ENCODE measurements around the gene DCAF6. TPM values are rescaled to one million over a fixed set of nuclear protein-coding genes. Genes with fewer than 3 reads are reported as not detected.
"Not testable (repeated sequence)": the region's sequence is repeated elsewhere in the genome, so short reads cannot be mapped to it uniquely, and the experiment has no call there.

DCAF6 gene
- total and polyA plus RNA-seq, 7 donors, result 33.6 to 102 (median 79.6) TPM

DNA sequence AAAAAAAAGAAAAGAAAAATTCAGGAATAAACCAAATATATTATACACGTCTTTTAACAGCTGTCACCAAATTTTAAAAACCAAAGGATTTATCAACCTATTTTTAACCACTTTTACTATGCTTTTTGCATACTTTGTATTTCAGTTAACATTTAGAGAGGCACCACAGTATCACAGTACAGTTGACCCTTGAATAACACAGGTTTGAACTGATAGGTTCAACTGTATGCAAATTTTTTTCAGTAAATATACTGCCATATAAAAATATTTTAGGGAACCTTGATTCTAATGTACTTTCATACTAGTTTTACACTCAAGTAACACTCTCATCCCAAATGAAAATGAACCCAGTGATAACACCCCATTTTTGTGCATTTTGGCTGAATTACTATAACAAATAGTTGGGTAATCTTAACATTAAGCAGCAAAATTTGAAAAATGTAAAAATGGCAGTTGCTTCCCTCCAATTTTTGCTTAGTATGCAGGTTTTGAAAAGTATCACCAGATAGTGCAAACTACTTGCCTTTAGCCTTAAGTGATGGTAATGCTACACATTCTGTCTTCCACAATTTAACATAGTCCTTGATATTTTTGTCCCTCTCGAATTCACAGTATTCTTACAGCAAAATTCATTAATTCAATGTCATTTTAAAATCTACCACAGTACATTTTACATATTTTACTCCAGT is 11.8 kb upstream of the DCAF6 start:
- TF ChIP-seq POLR2AphosphoS5 (IDR thresholded peaks at IDR 0.05) (no peak), EP300 (IDR thresholded peaks at IDR 0.05) (no peak), POLR2A (IDR thresholded peaks at IDR 0.05) (no peak), CTCF (IDR thresholded peaks at IDR 0.05) (no peak)
- H3K9me3 ChIP-seq, result no peaks in the 10 kb centered on the region
- no peaks in the 10 kb centered on the region for H3K36me3 ChIP-seq
- WGBS, 2 donors, result 89% methylated on average over 2 of the region's 2 CpGs
- intact Hi-C loops (cut with DNase I), result no loop called here
- H3K4me3 ChIP-seq, result no peak overlapping the region
- DNase-seq, result no peak
- H3K27ac ChIP-seq, result no peak overlapping the region
- H3K27me3 ChIP-seq, result no peaks in the 10 kb centered on the region
- H3K4me1 ChIP-seq, result peaks cover 0 to 18% (median 12%) of the 10 kb centered on the region in 4 donors

DNA sequence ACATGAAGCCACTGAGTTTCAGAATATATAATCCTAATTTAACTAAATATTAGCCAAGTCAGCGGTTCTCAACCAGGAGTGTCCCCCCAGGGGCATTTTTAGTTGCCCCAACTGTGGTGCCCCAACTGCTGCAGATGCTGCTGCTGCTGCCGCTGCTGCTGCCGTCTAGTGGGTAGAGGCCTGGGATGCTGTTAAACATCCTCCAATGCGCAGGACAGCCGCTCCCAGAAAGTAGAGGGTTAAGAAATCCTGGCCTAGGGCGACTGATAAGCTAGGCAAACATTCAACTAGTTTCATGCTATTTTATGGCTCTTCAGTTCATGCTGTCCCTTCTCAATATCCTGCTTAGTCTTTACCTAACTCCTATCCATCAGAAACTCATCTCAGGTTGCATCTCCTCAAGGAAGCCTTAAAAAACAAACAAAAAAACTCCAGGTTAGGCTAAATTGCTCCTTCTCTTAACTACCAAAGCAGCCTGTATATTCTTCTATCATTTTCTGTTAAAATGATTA is 9.9 kb upstream of the DCAF6 start:
- intact Hi-C loops (cut with DNase I), result no loop called here
- WGBS, 2 donors, result 19 to 75% methylated on average over 6 of the region's 6 CpGs
- Histone ChIP-seq H3K36me3 (no peaks in the 10 kb centered on the region), H3K9me3 (no peaks in the 10 kb centered on the region), H3K27ac (no peak overlapping the region), H3K27me3 (no peaks in the 10 kb centered on the region), H3K4me3 (no peak overlapping the region), H3K4me1 (peaks cover 0 to 18% (median 13%) of the 10 kb centered on the region in 4 donors)
- DNase-seq, result no peak
- TF ChIP-seq CTCF (IDR thresholded peaks at IDR 0.05) (no peak), POLR2AphosphoS5 (IDR thresholded peaks at IDR 0.05) (no peak), POLR2A (IDR thresholded peaks at IDR 0.05) (no peak), EP300 (IDR thresholded peaks at IDR 0.05) (no peak)

GRCh38 chr1:167927046-167927754 is 9.3 kb upstream of the DCAF6 start:
- Histone ChIP-seq H3K27ac (no peak overlapping the region), H3K27me3 (no peaks in the 10 kb centered on the region), H3K4me3 (no peak overlapping the region), H3K36me3 (no peaks in the 10 kb centered on the region), H3K9me3 (no peaks in the 10 kb centered on the region), H3K4me1 (peaks cover 0 to 13% (median 11%) of the 10 kb centered on the region in 4 donors)
- no peak for DNase-seq
- TF ChIP-seq POLR2A (IDR thresholded peaks at IDR 0.05), result no peak
- no peak for TF ChIP-seq POLR2AphosphoS5 (IDR thresholded peaks at IDR 0.05)
- TF ChIP-seq CTCF (IDR thresholded peaks at IDR 0.05), result no peak
- intact Hi-C loops (cut with DNase I), result no loop called here
- WGBS, 2 donors, result 19 to 64% methylated on average over 4 of the region's 4 CpGs

GRCh38 chr1:167928457-167928852 is 8.0 kb upstream of the DCAF6 start:
- H3K36me3 ChIP-seq, result no peaks in the 10 kb centered on the region
- no peak for DNase-seq
- no peak for TF ChIP-seq CTCF (IDR thresholded peaks at IDR 0.05)
- no peak for TF ChIP-seq POLR2A (IDR thresholded peaks at IDR 0.05)
- no peak for TF ChIP-seq EP300 (IDR thresholded peaks at IDR 0.05)
- TF ChIP-seq POLR2AphosphoS5 (IDR thresholded peaks at IDR 0.05), result no peak
- no peaks in the 10 kb centered on the region for H3K9me3 ChIP-seq
- WGBS, 2 donors, result 51 to 82% methylated on average over 2 of the region's 2 CpGs
- no peaks in the 10 kb centered on the region for H3K27me3 ChIP-seq
- H3K27ac ChIP-seq, result no peak overlapping the region
- H3K4me1 ChIP-seq, result peaks cover 0 to 13% (median 10%) of the 10 kb centered on the region in 4 donors
- intact Hi-C loops (cut with DNase I), result no loop called here
- H3K4me3 ChIP-seq, result no peak overlapping the region

- H3K4me3 ChIP-seq; H3K27ac ChIP-seq; H3K36me3 ChIP-seq; intact Hi-C loops (cut with DNase I); H3K9me3 ChIP-seq; DNase-seq; H3K27me3 ChIP-seq: not testable (repeated sequence)
- 21 to 73% methylated on average over 9 of the region's 9 CpGs for WGBS, 2 donors
- H3K4me1 ChIP-seq, result peaks cover 0 to 17% (median 14%) of the 10 kb centered on the region in 4 donors
Observed at GRCh38 chr1:167928919-167929318, 7.6 kb upstream of the DCAF6 start.
